HL-60 (cell line): Measurements from ENCODE around the gene ITGA6.

Source experiments
- DNase-seq, 2 experiments: peaks; one replicate each; pipeline ENCODE4 v3.0.0-alpha.2; 2010 to 2020; ENCODE audit warnings: low read depth in 1 of 2, low spot score in 1 of 2
- H3K27ac ChIP-seq: fragments of 250-450 bp; sonication (Bioruptor Pico); replicated peaks from 2 replicates; pipeline ENCODE4 v1.5.1; 2020; ENCODE audit warnings: mild to moderate bottlenecking, moderate library complexity
- H3K27me3 ChIP-seq: fragments of 250-450 bp; sonication (Bioruptor Pico); 2 replicates; pipeline ENCODE4 v1.5.1; 2021; ENCODE audit warnings: mild to moderate bottlenecking, moderate library complexity; ENCODE audit not compliant: insufficient read depth, poor library complexity, severe bottlenecking
- H3K4me3 ChIP-seq: replicated peaks from 2 replicates; pipeline ENCODE4 v1.5.1; 2011; ENCODE audit warnings: mild to moderate bottlenecking, control low read depth, low read length; ENCODE audit not compliant: insufficient read depth
- CTCF ChIP-seq: IDR thresholded peaks from one replicate; pipeline ENCODE4 v1.5.1; 2011; ENCODE audit warnings: low read length, control low read depth, inconsistent platforms; ENCODE audit not compliant: insufficient read depth
- GABPA ChIP-seq: IDR thresholded peaks from 2 replicates; pipeline ENCODE4 v1.6.1; 2012; ENCODE audit warnings: low read depth
- POLR2AphosphoS5 ChIP-seq: IDR thresholded peaks from 2 replicates; pipeline ENCODE4 v1.6.1; 2012; ENCODE audit warnings: low read depth
- REST ChIP-seq: IDR thresholded peaks from 2 replicates; pipeline ENCODE4 v1.6.1; 2012; ENCODE audit warnings: low read depth; ENCODE audit not compliant: insufficient replicate concordance
- SPI1 ChIP-seq: IDR thresholded peaks from 2 replicates; pipeline ENCODE4 v1.6.1; 2012; ENCODE audit warnings: low read depth, mild to moderate bottlenecking, borderline replicate concordance

The ITGA6 gene

GRCh38 chr2:172467382-172467781, 40.0 kb downstream of the ITGA6 start:
- no peak for DNase-seq
- Histone ChIP-seq H3K4me3 (no peak overlapping the region), H3K27ac (no peak overlapping the region), H3K27me3 (no peaks in the 10 kb centered on the region)
- no peak for TF ChIP-seq CTCF
- TF ChIP-seq SPI1: no peak
- TF ChIP-seq REST: no peak
- no peak for TF ChIP-seq POLR2AphosphoS5
- no peak for TF ChIP-seq GABPA

- Histone ChIP-seq H3K27ac (no peak overlapping the region), H3K4me3 (no peak overlapping the region), H3K27me3 (no peaks in the 10 kb centered on the region)
- TF ChIP-seq GABPA: no peak
- TF ChIP-seq REST: no peak
- no peak for TF ChIP-seq SPI1
- TF ChIP-seq CTCF: no peak
- no peak for TF ChIP-seq POLR2AphosphoS5
- DNase-seq: no peak
Observed at GRCh38 chr2:172470958-172471922, 43.9 kb downstream of the ITGA6 start.

- H3K27ac ChIP-seq: no peak overlapping the region
- TF ChIP-seq REST: no peak
- no peak for TF ChIP-seq GABPA
- TF ChIP-seq SPI1: no peak
- no peak for TF ChIP-seq POLR2AphosphoS5
- TF ChIP-seq CTCF: no peak
Observed at GRCh38 chr2:172472446-172473033, 45.2 kb downstream of the ITGA6 start.

More at GRCh38 chr2:172472446-172473033, 45.2 kb downstream of the ITGA6 start:
- no peaks in the 10 kb centered on the region for H3K27me3 ChIP-seq
- no peak for DNase-seq
- H3K4me3 ChIP-seq: no peak overlapping the region
